HL-60 (cell line): ENCODE data around the gene TANC1.

Experiments used
- DNase-seq, 2 experiments: peaks; one replicate each; pipeline ENCODE4 v3.0.0-alpha.2; 2010 to 2020; ENCODE audit warnings: low read depth in 1 of 2, low spot score in 1 of 2
- H3K27ac ChIP-seq: fragments of 250-450 bp; sonication (Bioruptor Pico); replicated peaks from 2 replicates; pipeline ENCODE4 v1.5.1; 2020; ENCODE audit warnings: mild to moderate bottlenecking, moderate library complexity
- H3K27me3 ChIP-seq: fragments of 250-450 bp; sonication (Bioruptor Pico); 2 replicates; pipeline ENCODE4 v1.5.1; 2021; ENCODE audit warnings: mild to moderate bottlenecking, moderate library complexity; ENCODE audit not compliant: insufficient read depth, poor library complexity, severe bottlenecking
- H3K4me3 ChIP-seq: replicated peaks from 2 replicates; pipeline ENCODE4 v1.5.1; 2011; ENCODE audit warnings: mild to moderate bottlenecking, control low read depth, low read length; ENCODE audit not compliant: insufficient read depth
- CTCF ChIP-seq: IDR thresholded peaks from one replicate; pipeline ENCODE4 v1.5.1; 2011; ENCODE audit warnings: low read length, control low read depth, inconsistent platforms; ENCODE audit not compliant: insufficient read depth
- GABPA ChIP-seq: IDR thresholded peaks from 2 replicates; pipeline ENCODE4 v1.6.1; 2012; ENCODE audit warnings: low read depth
- POLR2AphosphoS5 ChIP-seq: IDR thresholded peaks from 2 replicates; pipeline ENCODE4 v1.6.1; 2012; ENCODE audit warnings: low read depth
- REST ChIP-seq: IDR thresholded peaks from 2 replicates; pipeline ENCODE4 v1.6.1; 2012; ENCODE audit warnings: low read depth; ENCODE audit not compliant: insufficient replicate concordance
- SPI1 ChIP-seq: IDR thresholded peaks from 2 replicates; pipeline ENCODE4 v1.6.1; 2012; ENCODE audit warnings: low read depth, mild to moderate bottlenecking, borderline replicate concordance

TANC1 gene

GRCh38 chr2:159153063-159153462 is 184.6 kb downstream of the TANC1 start:
- TF ChIP-seq REST (no peak), SPI1 (no peak), POLR2AphosphoS5 (no peak), GABPA (no peak), CTCF (no peak)
- Histone ChIP-seq H3K27ac (no peak overlapping the region), H3K27me3 (no peaks in the 10 kb centered on the region), H3K4me3 (no peak overlapping the region)
- no peak for DNase-seq

- Histone ChIP-seq H3K27me3 (no peaks in the 10 kb centered on the region), H3K27ac (no peak overlapping the region), H3K4me3 (no peak overlapping the region)
- DNase-seq: no peak
- TF ChIP-seq SPI1 (peak; percentile 18; the same call in 1 of the 2 replicates), POLR2AphosphoS5 (no peak)
These were observed 185.0 kb downstream of the TANC1 start for GRCh38 chr2:159153463-159153862.

GRCh38 chr2:159153951-159154350 is 185.5 kb downstream of the TANC1 start:
- TF ChIP-seq CTCF (no peak), REST (no peak), SPI1 (no peak), POLR2AphosphoS5 (no peak), GABPA (no peak)
- no peak overlapping the region for H3K27ac ChIP-seq
- H3K27me3 ChIP-seq: no peaks in the 10 kb centered on the region
- DNase-seq: no peak
- H3K4me3 ChIP-seq: no peak overlapping the region

- Histone ChIP-seq H3K4me3 (no peak overlapping the region), H3K27ac (no peak overlapping the region), H3K27me3 (no peaks in the 10 kb centered on the region)
- DNase-seq: no peak
- TF ChIP-seq GABPA (no peak), POLR2AphosphoS5 (no peak), SPI1 (no peak), CTCF (no peak), REST (no peak)
These were observed 185.9 kb downstream of the TANC1 start for GRCh38 chr2:159154366-159154765.
